Common myeloid progenitor, CD34-positive (primary cell): ENCODE results near the gene EHMT2.
A peak's percentile ranks its signal among the peaks of the same experiment; 100 is the strongest.

ENCODE experiments used
- CTCF ChIA-PET: fragments of 350-600 bp; sonication (Branson Sonifier 250); formaldehyde crosslinking; loops from one replicate; lab custom pipeline; 2021; ENCODE audit warnings: antibody characterized with exemption; lab: Charles Lee
- POLR2A ChIA-PET: fragments of 350-600 bp; sonication (Branson Sonifier 250); formaldehyde crosslinking; loops from one replicate; lab custom pipeline; 2021; ENCODE audit warnings: antibody characterized with exemption; lab: Charles Lee
- DNase-seq, 3 donors: peaks; one replicate each; pipeline versions ENCODE4 v3.0.0 to v3.0.0-alpha.2; 2013
- H3K27ac ChIP-seq, 2 experiments: 1 replicate in 1 of 2; 2 replicates in 1 of 2; pipeline ENCODE4 v1.7.0; 2013; ENCODE audit warnings: inconsistent platforms in 2 of 2, low read length in 2 of 2, mild to moderate bottlenecking in 2 of 2, low read depth in 1 of 2, moderate library complexity in 1 of 2; ENCODE audit not compliant: severe bottlenecking in 2 of 2, insufficient read depth in 1 of 2, poor library complexity in 1 of 2
- H3K27me3 ChIP-seq, 5 experiments: replicated peaks in 2 of 5; 1 replicate in 3 of 5; 2 replicates in 2 of 5; pipeline versions ENCODE4 v1.6.1 to v1.7.0; 2013; ENCODE audit warnings: low read length in 4 of 5, mild to moderate bottlenecking in 2 of 5, moderate library complexity in 2 of 5, inconsistent platforms in 1 of 5; ENCODE audit not compliant: insufficient read depth in 5 of 5, control insufficient read depth in 4 of 5
- H3K36me3 ChIP-seq, 4 experiments: 1 replicate in 2 of 4; 2 replicates in 2 of 4; pipeline versions ENCODE4 v1.6.1 to v1.7.0; 2013; ENCODE audit warnings: low read length in 3 of 4, control low read depth in 1 of 4, mild to moderate bottlenecking in 1 of 4; ENCODE audit not compliant: control insufficient read depth in 4 of 4, insufficient read depth in 4 of 4
- H3K4me1 ChIP-seq, 4 experiments: 1 replicate in 3 of 4; 2 replicates in 1 of 4; pipeline versions ENCODE4 v1.6.1 to v1.7.1; 2013; ENCODE audit warnings: low read length in 3 of 4, mild to moderate bottlenecking in 3 of 4, control low read depth in 1 of 4, inconsistent platforms in 1 of 4, moderate library complexity in 1 of 4; ENCODE audit not compliant: control insufficient read depth in 4 of 4, insufficient read depth in 4 of 4; ENCODE audit errors: control extremely low read depth in 1 of 4
- H3K4me3 ChIP-seq, 7 experiments: 1 replicate in 4 of 7; 2 replicates in 3 of 7; pipeline versions ENCODE4 v1.5.1 to v1.7.0; 2013; ENCODE audit warnings: mild to moderate bottlenecking in 7 of 7, low read length in 6 of 7, moderate library complexity in 6 of 7, inconsistent platforms in 2 of 7, low read depth in 2 of 7, control low read depth in 1 of 7; ENCODE audit not compliant: insufficient read depth in 4 of 7, control insufficient read depth in 1 of 7; ENCODE audit errors: extremely low read depth in 1 of 7
- H3K9me3 ChIP-seq, 5 experiments: 1 replicate in 4 of 5; 2 replicates in 1 of 5; pipeline versions ENCODE4 v1.6.1 to v1.7.1; 2013; ENCODE audit warnings: low read length in 4 of 5, mild to moderate bottlenecking in 2 of 5, inconsistent platforms in 1 of 5, low read depth in 1 of 5, moderate library complexity in 1 of 5; ENCODE audit not compliant: control insufficient read depth in 4 of 5, insufficient read depth in 2 of 5; ENCODE audit errors: control extremely low read depth in 1 of 5
- WGBS: methylation state at CpG from one replicate; pipeline ENCODE4 v1.1.5; 2013; ENCODE audit not compliant: insufficient coverage; 5-methylcytosine and 5-hydroxymethylcytosine counted together

EHMT2 gene

GRCh38 chr6:31892821-31893220, 4.7 kb downstream of the EHMT2 start:
- WGBS = 78% methylated on average over 5 of the region's 6 CpGs

GRCh38 chr6:31889331-31889972, 8.0 kb downstream of the EHMT2 start:
- ChIA-PET POLR2A (interaction anchor here (0.6 kb wide), 1 partner anchor 86 kb away, joined by 3 read pairs; no protein-coding TSS in a partner anchor), CTCF (interaction anchor here (0.9 to 4.2 kb wide), 12 partner anchors 9 to 229 kb away, joined by 3 to 21 read pairs (median 6); partner anchors contain the start of genes EHMT2, NEU1 and ZBTB12)
- no peaks in the 10 kb centered on the region for H3K9me3 ChIP-seq
- H3K4me1 ChIP-seq = peaks cover 0 to 14% (median 0%) of the 10 kb centered on the region in 4 experiments
- H3K4me3 ChIP-seq = no peak overlapping the region
- peaks cover 5 to 78% (median 63%) of the 10 kb centered on the region in 4 experiments for H3K36me3 ChIP-seq
- no peaks in the 10 kb centered on the region for H3K27me3 ChIP-seq
- WGBS = 100% methylated on average over 1 of the region's 3 CpGs
- DNase-seq = no peak
- no peak overlapping the region for H3K27ac ChIP-seq

More at GRCh38 chr6:31892821-31893220, 4.7 kb downstream of the EHMT2 start:
- no peak for DNase-seq
- ChIA-PET POLR2A (no interaction called here), CTCF (interaction anchor here (1.9 kb wide), 1 partner anchor 28 kb away, joined by 6 read pairs; no protein-coding TSS in a partner anchor)
- no peak overlapping the region for H3K4me3 ChIP-seq
- no peaks in the 10 kb centered on the region for H3K27me3 ChIP-seq
- H3K4me1 ChIP-seq = peaks cover 0 to 25% (median 9%) of the 10 kb centered on the region in 4 experiments
- no peak overlapping the region for H3K27ac ChIP-seq
- H3K36me3 ChIP-seq = peaks cover 3 to 68% (median 46%) of the 10 kb centered on the region in 4 experiments
- H3K9me3 ChIP-seq = no peaks in the 10 kb centered on the region

- POLR2A ChIA-PET = interaction anchor here (0.6 kb wide), 1 partner anchor 87 kb away, joined by 3 read pairs; no protein-coding TSS in a partner anchor
Measured at GRCh38 chr6:31888276-31889258, 8.9 kb downstream of the EHMT2 start.

GRCh38 chr6:31887173-31888007, 10.1 kb downstream of the EHMT2 start:
- no peak for DNase-seq
- Histone ChIP-seq H3K36me3 (peaks cover 8 to 85% (median 68%) of the 10 kb centered on the region in 4 experiments), H3K9me3 (no peaks in the 10 kb centered on the region), H3K4me3 (no peak overlapping the region), H3K4me1 (peaks cover 0 to 3% (median 0%) of the 10 kb centered on the region in 4 experiments), H3K27ac (no peak overlapping the region), H3K27me3 (no peaks in the 10 kb centered on the region)
- CTCF ChIA-PET = interaction anchor here (0.7 to 4.2 kb wide), 12 partner anchors 11 to 206 kb away, joined by 3 to 21 read pairs (median 4); partner anchors contain the start of genes EHMT2, NEU1 and ZBTB12
- POLR2A ChIA-PET = no interaction called here
- 96% methylated on average over 11 of the region's 19 CpGs for WGBS

More at GRCh38 chr6:31888276-31889258, 8.9 kb downstream of the EHMT2 start:
- no peak overlapping the region for H3K27ac ChIP-seq
- no peaks in the 10 kb centered on the region for H3K9me3 ChIP-seq
- H3K4me3 ChIP-seq = no peak overlapping the region
- peaks cover 5 to 83% (median 64%) of the 10 kb centered on the region in 4 experiments for H3K36me3 ChIP-seq
- DNase-seq = peak; percentile 26 to 62 (median 46)
- WGBS = 91% methylated on average over 33 of the region's 43 CpGs
- peaks cover 0 to 14% (median 0%) of the 10 kb centered on the region in 4 experiments for H3K4me1 ChIP-seq
- CTCF ChIA-PET = interaction anchor here (0.7 to 4.2 kb wide), 15 partner anchors 8 to 342 kb away, joined by 3 to 21 read pairs (median 3); partner anchors contain the start of genes ATP6V1G2, EHMT2, NEU1 and ZBTB12
- no peaks in the 10 kb centered on the region for H3K27me3 ChIP-seq

- no peak overlapping the region for H3K27ac ChIP-seq
- H3K27me3 ChIP-seq = no peaks in the 10 kb centered on the region
- no peak overlapping the region for H3K4me3 ChIP-seq
- DNase-seq = no peak
- ChIA-PET POLR2A (no interaction called here), CTCF (interaction anchor here (1.0 to 4.2 kb wide), 4 partner anchors 11 to 47 kb away, joined by 3 to 14 read pairs (median 10); partner anchors contain the start of gene EHMT2)
- H3K36me3 ChIP-seq = peaks cover 8 to 83% (median 67%) of the 10 kb centered on the region in 4 experiments
- WGBS = over 99% methylated on average over 14 of the region's 18 CpGs
- H3K9me3 ChIP-seq = no peaks in the 10 kb centered on the region
- H3K4me1 ChIP-seq = no peaks in the 10 kb centered on the region
Measured at GRCh38 chr6:31886541-31886991, 10.9 kb downstream of the EHMT2 start.

GRCh38 chr6:31884528-31885035, 12.9 kb downstream of the EHMT2 start:
- DNase-seq = no peak
- no peak overlapping the region for H3K27ac ChIP-seq
- H3K4me3 ChIP-seq = no peak overlapping the region
- 98% methylated on average over 22 of the region's 22 CpGs for whole genome bisulfite sequencing
- no peaks in the 10 kb centered on the region for H3K9me3 ChIP-seq
- H3K36me3 ChIP-seq = peaks cover 10 to 93% (median 80%) of the 10 kb centered on the region in 4 experiments
- H3K27me3 ChIP-seq = no peaks in the 10 kb centered on the region
- ChIA-PET POLR2A (no interaction called here), CTCF (interaction anchor here (3.0 kb wide), 1 partner anchor 13 kb away, joined by 11 read pairs; no protein-coding TSS in a partner anchor)
- no peaks in the 10 kb centered on the region for H3K4me1 ChIP-seq
